ENCODE results near the gene RFC1.

GRCh38 chr4:39305912-39306677 lies 60.1 kb downstream of the RFC1 start:
- TF ChIP-seq, protein P1, sequence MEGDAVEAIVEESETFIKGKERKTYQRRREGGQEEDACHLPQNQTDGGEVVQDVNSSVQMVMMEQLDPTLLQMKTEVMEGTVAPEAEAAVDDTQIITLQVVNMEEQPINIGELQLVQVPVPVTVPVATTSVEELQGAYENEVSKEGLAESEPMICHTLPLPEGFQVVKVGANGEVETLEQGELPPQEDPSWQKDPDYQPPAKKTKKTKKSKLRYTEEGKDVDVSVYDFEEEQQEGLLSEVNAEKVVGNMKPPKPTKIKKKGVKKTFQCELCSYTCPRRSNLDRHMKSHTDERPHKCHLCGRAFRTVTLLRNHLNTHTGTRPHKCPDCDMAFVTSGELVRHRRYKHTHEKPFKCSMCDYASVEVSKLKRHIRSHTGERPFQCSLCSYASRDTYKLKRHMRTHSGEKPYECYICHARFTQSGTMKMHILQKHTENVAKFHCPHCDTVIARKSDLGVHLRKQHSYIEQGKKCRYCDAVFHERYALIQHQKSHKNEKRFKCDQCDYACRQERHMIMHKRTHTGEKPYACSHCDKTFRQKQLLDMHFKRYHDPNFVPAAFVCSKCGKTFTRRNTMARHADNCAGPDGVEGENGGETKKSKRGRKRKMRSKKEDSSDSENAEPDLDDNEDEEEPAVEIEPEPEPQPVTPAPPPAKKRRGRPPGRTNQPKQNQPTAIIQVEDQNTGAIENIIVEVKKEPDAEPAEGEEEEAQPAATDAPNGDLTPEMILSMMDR (IDR thresholded peaks at IDR 0.05; ENCODE audit: borderline replicate concordance, extremely low read depth, low read length, poor library complexity, severe bottlenecking), result no peak
- TF ChIP-seq EZH2 (IDR thresholded peaks at IDR 0.05; ENCODE audit: borderline replicate concordance, low read depth, low read length, severe bottlenecking), result no peak

Data from DND-41 (cell line).